HG02678 (cell line): ENCODE results near the gene FRAS1.
"Not testable (repeated sequence)": the region's sequence is repeated elsewhere in the genome, so short reads cannot be mapped to it uniquely, and the experiment has no call there.

ENCODE experiments used
- ATAC-seq: cut with Tn5 transposase; IDR thresholded peaks from one replicate; pipeline ENCODE4 v1.9.1; 2021; ENCODE audit warnings: mild to moderate bottlenecking, moderate library complexity; ENCODE audit not compliant: unreplicated experiment

Gene FRAS1

DNA sequence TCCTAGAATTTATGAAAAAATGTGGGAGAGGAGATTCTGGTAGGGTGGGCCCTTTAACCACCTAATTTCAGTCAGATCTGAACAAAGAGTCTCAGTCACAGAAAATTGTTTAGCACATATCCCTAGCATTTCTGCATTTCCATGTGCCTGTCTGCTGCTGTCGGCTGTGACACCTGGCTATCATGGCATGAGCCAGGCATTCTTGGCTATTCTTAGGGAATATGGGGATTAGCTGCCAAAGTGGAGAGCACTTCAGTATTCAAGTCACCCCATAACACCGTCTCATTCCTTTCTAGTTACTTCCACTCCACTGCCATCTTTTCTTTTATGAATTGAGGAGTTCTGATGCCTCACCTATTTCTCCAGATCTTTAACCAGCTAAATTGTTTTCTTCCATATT, 211.5 kb downstream of the FRAS1 start:
- no peak for ATAC-seq

DNA sequence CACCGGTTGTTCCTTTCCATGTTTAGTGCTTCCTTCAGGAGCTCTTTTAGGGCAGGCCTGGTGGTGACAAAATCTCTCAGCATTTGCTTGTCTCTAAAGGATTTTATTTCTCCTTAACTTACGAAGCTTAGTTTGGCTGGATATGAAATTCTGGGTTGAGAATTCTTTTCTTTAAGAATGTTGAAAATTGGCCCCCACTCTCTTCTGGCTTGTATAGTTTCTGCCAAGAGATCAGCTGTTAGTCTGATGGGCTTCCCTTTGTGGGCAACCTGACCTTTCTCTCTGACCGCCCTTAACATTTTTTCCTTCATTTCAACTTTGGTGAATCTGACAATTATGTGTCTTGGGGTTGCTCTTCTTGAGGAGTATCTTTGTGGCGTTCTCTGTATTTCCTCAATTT, 218.3 kb downstream of the FRAS1 start:
- ATAC-seq: not testable (repeated sequence)

DNA sequence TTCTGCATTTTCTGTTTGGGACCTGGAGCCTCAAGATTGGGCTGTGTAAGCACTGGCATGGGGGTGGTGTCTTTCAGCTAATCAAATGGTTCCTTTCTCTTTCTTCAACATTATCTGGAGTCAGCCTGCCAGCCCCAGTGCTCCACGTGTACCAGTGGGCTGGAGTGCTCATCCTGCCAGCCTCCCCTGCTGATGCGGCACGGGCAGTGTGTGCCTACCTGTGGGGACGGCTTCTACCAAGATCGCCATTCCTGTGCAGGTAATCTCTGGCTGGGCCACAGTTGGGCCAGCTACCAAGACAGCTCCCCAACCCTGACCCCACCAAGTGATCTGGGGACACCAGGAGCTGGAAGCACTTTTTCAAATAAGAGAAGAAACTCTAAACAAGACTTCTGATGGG, 229.2 kb downstream of the FRAS1 start:
- ATAC-seq: no peak

DNA sequence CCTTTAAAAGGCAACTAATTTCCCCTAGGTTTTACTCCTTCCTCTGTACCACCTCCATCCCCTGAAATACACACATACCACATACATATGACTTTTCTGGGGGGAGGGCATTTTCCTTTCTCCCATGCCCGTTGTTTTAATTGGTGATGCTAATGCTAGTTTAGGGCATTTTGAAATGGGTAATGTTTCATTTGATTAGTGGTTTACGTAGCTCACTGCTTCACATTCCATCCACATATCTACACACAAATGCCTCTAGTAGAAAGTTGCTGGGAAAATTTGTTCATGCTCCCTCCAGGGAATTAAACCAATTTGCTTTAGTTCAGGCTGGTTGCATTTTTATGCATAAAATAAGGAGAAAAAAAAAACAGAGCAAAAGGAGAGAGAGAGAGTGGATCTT, 231.2 kb downstream of the FRAS1 start:
- ATAC-seq: no peak

DNA sequence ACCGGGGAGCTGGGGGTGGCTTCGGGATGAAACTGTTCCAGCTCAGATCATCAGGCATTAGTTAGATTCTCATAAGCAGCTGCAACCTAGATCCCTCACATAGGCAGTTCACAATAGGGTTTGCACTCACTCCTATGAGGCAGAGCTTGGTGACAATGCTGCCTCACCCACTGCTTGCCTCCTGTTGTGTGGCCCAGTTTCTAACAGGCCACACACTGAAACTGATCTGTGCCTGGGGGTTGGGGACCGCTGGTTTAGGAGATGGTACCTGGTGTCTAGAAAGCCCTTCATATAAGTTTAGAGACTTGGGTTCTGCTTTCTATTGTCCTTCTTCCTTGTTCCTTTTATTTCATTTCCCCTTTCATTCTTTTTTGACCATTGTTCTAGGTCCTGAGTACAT, 234.2 kb downstream of the FRAS1 start:
- no peak for ATAC-seq

DNA sequence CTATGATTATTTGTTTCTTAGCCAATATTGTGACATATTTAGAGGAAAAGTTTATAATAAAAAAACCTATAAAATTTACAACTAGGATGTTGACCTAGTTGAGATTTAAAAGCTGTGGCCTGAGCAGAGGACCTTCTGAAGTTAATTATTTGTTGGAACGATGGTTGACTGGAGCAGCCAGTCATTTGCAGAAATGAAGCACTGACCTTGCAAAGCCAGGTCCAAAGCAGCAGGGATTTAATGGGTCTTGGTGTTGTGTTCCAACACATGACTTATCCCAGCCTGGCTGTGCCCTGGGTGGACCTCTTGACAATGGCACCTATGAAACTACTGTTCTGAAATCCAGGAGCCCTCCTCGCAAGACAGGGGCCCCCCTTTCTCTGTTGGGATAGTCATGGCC, 235.2 kb downstream of the FRAS1 start:
- no peak for ATAC-seq

DNA sequence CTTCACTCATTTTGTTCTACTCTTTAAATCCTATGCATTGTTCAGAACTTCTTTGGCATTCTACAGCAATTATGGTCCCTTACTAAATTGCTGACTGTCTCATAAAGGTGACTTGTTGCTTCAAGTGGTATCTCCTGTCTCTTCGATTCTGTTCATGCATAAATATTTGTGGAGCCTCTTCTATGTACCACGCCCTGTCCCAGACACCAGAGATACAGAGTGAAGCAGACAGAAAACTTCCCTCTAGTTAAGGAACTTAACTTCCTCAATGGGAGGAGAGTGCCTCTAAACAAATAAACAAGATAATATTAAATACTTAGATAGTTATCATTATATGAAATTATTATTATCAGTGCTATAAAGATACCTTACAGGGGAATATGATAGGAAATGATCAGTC, 235.7 kb downstream of the FRAS1 start:
- ATAC-seq: no peak

DNA sequence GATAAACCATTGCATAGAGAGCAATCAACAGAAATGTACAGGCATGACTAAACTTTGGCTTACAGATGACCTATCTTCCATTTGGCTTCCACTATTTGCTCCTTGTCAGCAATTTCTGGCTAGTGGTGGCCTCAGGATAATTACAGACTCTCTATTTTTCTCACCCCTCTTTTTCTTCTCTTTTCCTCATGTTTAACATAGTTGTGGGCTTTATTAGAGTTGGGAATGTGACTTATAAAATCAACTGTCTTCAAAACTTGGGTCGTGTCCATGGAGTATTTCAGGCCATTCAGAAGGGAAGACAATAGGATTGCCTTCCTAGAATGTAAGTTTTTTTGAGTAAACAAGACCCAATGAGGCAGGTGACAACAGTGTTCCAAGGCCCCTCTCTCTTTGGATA, 236.2 kb downstream of the FRAS1 start:
- no peak for ATAC-seq

DNA sequence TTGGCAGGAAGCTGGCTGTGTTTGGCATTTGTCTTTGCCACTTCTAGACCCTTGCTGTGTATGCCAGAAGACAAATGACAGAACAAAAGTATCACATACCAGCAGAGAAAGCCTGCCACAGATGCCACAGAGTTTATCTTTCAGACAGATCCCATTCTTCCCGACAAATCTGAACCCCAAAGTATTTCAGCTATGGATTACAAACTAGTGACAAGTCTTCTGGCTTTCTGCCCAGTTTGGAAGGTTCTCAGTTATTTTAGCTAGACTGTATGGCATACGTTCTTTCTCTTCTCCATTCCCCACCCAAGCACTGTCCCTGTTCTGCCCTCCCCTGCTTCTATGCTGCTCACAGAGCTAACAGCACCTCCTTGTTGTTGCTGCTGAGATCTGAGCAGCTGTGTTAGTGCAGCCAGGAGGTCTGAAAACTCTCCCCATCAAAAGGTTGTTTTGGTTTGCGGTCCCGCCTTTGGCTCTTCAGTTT, 236.7 kb downstream of the FRAS1 start:
- ATAC-seq: no peak

DNA sequence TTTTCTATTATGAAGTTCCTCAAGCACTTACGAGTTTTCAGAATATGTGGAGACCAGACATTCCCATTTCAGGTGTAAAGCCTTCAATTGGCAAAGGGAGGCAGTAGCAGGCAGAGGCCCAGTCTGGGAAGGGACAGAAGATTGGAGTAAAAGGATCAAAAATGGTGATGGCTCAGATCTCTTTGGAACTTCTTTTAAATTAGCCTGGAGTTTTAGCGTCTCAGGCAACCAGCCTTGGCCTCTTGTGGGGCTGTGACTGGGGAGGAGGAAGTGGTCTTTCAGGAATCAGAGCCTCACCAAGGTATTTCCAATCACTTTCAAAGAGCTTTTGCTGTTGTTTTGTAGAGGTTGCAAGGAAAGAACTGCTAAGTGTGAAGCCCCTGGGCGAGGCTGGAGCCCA, 239.1 kb downstream of the FRAS1 start:
- ATAC-seq: no peak

DNA sequence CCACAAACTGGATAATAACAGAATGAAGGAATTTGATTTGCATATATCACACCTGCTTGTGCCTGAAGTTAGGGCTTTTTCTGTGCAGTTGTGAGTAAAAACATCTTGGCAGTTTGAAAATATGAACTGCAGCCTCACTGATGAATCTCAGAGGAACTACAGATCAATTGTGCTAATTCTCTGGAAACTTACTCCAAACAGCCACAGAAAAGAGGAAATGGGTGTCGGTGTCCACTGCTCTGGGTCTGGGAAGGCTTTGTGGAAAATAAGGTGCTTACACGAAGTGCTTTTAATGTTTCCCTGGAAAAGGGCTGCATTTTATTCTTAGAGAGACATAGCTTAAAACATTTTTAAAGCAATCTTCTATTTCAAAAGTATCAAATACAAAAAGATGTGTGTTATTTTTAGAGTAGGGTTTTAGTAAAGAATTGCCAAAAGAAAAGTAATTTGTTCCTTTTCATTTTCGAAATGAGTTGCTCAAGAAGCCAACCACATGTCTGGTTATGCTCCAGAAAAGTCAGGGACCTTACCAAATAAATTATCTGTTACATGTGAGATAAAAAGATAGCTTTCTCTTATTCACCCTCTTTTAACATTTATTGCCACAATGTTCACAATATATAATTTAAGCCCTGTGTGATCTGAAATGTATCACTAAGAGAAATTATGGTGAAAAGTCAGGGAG, 240.1 kb downstream of the FRAS1 start:
- ATAC-seq: peak; percentile 65

DNA sequence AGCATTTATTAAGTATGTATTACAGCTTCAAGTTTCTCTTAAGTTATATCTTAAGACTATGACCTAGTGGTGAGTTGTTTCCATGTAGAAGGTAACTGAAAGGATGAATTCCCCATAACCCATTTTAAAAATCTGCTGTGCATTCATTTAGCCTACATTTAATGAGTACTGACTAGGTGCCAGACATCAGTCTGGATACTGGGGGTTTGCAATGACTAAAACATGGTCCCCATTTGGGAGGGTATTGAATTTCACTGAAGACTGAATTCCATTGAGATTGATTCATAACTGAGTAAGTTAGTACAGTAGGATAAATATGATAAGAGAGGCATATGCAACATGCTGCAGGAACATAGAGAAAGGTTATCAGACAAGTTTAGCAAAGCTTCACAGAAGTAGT, 241.5 kb downstream of the FRAS1 start:
- ATAC-seq: no peak

DNA sequence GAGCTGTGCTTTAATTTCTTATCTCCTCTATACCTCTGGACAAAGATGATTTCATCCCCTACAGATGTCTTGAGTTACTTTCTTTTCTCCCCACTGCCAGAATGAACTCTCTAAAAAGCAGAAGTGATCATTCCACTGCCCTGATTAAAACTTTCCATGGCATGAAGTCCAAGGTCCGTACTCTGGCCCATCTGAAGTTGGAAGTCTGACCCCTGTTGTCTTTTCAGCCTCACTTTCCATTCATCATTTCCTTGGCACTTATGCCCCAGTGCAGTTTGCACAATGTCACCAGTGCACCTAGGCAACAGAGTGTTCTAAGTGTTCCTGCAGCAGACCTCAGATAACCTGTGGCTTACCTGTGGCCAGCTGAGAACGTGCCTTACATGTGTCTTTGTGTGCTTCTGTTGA, 242.4 kb downstream of the FRAS1 start:
- no peak for ATAC-seq

DNA sequence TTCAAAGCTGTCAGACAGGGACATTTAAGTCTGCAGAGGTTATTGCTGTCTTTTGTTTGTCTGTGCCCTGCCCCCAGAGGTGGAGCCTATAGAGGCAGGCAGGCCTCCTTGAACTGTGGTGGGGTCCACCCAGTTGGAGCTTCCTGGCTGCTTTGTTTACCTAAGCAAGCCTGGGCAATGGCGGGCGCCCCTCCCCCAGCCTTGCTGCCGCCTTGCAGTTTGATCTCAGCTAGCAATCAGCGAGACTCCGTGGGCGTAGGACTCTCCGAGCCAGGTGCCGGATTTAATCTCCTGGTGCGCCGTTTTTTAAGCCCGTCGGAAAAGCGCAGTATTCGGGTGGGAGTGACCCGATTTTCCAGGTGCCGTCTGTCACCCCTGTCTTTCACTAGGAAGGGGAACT, 250.1 kb downstream of the FRAS1 start:
- not testable (repeated sequence) for ATAC-seq

DNA sequence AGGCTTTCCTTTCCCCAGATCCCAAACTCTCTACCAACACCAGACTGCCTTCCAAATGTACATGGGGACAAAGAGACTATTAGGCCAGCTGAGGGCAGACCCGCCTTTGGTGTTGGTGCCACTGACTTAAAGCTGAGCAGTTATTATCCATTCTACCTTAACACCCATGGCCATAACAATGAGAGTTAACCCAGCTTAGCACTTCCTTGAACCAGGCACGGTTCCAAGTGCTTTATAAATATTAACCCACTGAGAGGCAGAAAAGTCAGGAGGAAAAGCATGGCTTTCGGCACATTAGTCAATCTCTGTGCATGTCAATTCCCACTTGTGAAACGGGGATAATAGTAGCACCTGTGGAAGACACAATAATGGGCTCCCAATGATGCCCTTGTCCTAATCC, 251.4 kb downstream of the FRAS1 start:
- no peak for ATAC-seq

DNA sequence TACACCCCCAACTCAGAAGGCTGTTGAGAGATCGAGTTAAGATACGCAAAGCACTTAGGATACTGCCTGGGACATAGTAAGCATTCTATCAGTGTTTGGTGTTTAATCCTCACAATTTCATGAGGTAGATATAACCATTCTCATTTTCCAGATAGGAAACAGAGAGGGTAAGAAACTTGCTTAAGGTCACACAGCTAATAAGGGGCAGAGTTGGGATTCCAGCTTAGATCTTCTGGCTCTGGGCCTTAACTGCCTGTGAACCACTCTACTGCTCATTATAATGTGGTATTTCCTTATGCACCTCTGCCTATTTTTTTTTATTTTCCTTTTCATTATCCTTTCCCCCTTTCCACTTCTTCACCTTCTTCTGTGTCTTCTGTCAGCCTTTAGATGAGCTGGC, 252.2 kb downstream of the FRAS1 start:
- ATAC-seq: no peak

DNA sequence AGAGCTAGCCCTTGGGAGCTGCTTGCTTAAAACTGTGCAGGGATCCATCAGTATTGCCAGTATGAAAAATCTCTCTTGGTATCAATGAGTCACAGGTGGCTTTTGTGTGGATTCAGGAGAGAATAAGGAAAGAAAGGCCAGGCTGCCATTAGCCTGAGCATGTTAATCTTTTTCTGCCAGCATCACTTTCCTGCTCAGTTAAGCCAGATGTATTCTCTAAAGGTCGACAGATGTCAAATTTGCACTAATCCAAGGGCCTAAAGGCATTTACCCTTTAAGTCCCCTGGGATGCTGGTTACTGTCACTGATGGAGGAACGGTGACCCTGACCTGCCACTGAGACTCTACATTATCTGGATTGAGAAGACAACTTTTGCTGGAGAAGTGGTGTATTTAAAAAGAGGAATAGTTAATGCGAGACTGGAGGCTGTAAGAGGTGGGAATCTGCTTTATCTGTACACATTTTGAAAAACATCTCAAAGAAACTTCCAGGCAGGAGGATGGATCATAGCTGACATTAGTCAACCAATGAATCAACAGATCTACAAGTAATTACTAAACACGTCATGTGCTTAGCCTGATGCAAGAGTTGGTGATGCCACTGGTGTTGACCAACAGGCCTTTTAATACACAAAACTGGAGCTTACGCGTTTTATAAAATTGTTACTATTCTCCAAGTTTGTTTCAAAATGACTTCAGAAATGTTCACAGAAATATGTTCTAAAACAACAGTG, 253.1 kb downstream of the FRAS1 start:
- no peak for ATAC-seq

DNA sequence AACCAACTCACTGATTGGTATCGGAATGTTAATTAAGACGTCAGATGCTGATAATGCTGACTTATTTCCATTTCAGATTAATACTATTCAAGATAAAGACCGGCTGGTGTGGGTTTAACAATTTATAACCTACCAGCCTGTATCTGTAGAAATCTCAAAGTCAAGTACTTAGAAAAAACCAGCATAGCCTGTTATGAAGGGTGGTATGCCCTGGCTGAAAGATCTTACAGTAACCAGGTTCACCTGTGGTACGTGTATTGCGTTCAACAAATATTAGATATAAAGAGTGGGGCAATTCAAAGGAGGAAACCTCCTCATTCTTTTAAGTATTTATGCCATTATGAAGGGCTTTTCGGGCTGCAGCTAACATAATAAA, 253.6 kb downstream of the FRAS1 start:
- ATAC-seq: no peak

DNA sequence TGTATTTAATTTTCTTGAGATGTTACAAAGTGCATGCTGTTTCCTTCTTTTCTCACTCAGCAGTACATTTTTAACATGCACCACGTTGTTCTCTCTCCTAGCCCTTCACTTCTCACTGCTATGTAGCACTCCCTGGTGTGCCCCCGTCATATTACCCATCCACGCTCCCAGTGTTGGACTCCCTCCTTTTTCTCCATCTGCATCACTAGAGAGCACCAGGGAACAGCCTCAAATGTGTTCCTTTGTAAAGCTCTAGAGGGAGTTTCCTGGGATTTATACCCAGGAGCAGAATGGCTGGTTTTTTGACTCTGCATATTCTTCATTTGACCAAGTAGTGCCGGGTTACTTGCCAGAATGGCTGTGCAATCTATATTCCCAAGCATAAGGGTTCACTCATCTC, 254.2 kb downstream of the FRAS1 start:
- no peak for ATAC-seq

DNA sequence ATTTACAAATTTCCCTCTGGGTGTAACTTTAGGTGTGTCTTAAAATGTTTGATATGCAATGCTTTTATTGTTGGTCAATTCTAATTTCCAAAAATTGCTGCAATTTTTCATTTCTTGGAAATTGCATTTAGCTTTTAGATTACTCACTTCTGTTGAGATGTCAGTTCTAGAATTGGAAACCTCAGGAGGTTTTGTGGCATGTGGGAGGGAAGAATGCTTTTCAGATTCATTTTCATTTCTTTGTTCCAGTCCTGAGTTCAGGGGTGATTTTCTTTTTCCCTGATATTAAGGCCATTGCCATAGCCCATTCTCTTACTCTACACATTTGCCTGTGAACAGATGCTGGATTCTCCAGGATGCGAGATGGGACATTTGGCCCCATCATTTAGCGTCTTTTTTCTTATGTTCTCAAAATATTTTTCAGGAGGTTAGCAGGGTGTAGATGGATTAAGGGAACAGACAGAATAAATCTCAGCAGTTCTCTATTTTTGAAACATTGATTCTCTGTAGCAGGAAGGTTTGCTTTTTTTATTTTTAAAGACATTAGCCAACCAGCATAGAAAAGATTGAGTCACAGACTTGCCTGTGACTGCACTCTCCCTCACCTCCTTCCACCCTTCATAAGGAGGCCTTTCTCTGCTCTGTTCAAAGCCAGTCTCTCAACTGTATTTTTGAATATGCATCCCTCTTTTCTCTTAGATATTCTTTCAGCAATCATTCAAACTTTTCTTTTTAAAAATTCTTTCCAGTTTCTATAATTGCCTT, 256.0 kb downstream of the FRAS1 start:
- no peak for ATAC-seq

DNA sequence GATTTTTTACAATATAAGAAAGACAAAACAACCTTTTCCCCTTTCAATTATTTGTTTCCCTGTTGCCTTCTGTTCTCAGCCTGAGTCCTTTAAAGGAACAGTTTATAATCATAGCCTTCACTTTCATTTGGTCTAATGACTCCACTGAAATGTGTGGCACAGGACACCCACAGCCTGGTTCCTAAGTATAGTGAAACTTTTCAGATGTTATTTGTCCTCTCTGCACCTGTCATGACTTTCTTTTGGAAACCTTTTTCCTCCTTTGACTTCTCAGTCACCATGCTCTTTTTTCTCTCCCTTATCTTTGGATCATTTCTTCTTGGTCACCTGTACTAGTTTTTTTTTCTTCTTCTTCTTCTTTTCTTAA, 256.6 kb downstream of the FRAS1 start:
- no peak for ATAC-seq

DNA sequence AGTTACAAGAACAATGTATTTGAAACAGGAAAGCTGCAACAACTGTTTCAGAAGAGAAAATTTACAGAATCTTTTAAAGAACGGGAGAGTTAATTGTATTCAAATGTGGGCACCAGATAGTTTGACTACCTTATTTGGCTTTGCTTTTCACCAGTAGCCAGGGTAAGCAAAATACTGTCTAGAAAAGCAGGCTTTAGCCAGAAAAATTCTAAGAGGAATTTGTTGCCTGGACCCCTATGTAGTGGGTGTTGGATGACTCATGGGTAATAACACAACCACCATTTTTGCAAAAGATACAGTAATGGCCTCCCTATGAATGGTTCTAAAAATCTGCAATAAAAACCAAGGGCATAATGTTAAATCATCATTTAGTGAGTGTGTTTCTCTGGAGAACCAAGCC, 261.0 kb downstream of the FRAS1 start:
- no peak for ATAC-seq
